ENCODE measurements around the gene LHX2.

Gene LHX2

DNA sequence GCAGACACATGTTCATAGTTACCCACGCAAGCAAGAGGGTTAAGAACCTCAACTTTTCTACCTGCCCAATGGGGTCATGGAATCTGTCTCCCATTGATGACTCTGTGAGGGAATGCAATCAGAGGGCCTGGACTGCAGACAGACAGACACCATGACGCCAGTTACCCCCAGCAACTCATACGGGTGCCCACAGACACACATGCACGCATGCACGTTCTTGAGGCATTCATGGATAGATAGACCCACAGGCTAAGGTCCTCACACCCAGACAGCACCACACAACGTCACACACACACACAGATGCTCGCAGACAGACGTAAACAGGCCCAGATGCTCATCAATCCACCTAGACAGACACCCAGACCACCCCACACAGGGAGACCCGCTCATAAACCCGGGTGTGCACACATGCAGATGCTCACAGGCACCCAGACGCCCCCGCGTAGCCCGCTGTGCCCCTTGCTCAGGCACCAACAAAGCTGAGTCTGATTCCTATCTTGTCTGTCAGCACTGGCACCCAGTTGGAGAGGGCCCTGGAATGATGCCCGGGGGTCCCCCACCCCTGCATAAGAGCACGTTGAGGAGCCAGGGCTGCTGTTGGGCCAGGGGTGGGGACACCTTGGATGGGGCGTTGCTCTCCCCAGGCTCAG lies 23.6 kb downstream of the LHX2 start:
- no peak for DNase-seq

DNA sequence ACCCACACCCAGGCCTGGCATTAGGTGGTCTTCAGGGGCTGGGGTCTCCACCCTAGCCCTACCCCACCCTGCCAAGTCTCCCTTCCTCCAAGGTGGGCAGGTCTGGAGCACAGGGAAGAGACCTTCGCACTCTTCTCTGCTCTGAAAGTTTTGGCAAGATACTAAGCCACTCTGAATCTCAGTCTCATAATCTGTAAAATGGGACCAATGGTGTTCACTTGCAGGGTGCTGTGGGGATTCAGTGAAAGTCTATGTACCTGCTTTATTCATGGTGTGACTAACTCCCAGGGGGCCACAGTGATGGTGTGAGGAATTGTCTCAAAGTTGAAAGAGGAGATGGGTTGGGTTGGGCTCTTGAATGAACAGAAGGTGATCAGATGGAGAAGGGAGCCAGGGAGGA lies 25.0 kb downstream of the LHX2 start:
- no peak for DNase-seq

DNA sequence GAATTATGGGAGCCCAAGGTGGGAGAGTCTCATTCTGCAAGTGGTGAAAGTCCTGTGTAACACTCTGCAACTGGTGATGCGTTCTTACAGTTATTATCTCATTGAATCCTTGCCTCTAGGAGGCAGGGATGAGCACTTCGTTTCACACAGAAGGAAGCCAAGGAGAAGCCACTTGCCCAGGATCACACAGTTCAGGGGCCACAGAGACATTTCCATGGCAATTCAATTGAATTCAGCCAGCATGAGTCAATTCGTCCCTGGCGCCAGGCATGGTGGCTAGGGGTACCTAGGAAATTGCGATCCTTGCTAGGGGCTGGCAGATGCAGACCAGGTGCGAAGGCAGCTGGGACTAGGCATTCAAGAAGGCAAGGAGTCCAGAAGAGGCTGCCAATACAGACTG lies 26.2 kb downstream of the LHX2 start:
- no peak for DNase-seq

DNA sequence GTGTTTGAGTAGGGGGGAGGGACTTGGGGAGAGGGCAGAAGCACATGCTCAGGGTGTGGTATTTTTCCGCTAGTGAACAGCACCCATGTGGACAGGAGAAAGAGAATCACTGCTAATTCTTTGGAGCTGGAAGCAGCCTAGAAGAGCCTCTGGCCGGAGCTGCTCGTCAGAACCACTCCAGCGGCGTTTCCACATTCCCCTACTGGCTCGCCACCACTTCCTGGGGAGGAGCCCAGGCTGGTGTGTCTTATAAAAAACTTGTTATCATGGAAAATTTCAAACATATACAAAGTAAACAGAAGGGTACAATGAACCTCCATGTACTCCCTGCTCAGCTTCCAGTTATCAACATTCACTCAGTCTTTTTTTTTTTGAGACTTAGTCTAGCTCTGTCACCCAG lies 26.7 kb downstream of the LHX2 start:
- no peak for DNase-seq

DNA sequence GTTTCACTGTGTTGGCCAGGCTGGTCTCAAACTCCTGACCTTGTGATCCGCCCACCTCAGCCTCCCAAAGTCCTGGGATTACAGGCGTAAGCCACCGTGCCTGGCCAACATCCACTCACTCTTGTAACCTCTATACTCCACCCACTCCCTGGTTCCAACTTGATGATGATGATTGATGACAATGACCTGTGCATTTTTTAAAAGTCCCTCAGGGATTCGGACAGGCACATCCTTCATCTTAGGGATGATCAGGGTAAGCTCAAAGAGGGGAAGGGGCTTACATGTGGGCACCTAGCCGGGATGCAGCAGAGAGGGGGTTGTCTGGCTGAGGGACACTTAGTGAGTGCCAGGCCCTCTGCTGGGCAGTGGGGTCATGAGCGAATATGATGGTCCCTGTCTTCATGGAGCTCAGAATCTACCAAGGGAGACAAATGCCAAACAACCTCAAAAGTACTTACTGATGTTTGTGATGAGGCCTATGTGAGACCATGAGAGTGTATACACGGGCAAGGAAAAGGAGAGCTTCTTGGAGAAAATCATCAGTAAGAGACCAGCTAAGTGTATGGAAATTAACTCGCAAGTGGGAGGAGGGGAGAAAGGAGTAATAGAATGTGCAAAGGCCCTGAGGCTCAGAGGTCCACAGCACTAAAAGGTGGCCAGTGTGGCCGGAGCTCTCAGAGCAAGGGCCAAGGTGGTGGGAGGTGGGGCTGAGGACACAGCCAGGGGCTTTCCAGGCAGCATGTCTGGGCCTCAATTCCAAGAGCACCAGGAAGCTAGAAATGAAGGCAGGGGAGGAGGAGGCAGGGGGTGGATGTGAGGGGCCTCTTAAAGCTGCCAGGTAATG lies 27.4 kb downstream of the LHX2 start:
- DNase-seq = no peak

DNA sequence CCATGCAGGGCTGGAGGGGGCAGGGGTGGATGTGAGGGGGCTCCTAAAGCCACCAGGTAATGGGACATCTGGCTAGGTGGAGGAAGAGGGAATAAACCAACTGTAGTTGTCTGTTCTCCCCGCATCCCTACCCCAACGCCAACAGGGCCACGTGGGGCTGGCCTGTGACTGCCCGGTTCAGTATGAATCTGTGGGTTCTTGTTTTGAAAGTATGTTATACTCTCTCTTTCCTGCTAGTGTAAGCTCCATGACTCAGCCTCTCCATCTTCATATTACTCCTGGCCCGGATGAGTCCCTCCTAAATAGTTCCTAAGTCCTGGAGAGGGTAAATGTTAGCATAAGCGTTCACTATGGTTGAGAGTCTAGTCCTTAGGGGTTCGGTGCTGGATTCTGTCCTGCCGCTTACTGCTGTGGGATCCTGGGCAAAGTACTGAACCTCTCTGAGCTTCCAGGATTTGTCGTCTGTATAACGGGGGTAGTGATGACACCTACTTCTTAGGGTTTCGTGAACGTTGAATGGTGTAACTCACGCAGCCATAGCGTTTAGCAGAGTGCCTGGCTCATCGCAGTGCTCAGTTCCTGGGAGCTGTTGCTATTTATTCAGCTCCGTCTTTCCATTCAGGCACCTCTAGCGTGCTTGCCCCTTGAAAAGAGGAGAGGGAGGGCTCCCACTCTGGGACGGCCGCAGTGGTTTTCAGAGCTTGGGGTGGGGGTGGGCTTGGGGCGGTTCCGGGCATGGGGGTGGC lies 28.8 kb downstream of the LHX2 start:
- DNase-seq = no peak

DNA sequence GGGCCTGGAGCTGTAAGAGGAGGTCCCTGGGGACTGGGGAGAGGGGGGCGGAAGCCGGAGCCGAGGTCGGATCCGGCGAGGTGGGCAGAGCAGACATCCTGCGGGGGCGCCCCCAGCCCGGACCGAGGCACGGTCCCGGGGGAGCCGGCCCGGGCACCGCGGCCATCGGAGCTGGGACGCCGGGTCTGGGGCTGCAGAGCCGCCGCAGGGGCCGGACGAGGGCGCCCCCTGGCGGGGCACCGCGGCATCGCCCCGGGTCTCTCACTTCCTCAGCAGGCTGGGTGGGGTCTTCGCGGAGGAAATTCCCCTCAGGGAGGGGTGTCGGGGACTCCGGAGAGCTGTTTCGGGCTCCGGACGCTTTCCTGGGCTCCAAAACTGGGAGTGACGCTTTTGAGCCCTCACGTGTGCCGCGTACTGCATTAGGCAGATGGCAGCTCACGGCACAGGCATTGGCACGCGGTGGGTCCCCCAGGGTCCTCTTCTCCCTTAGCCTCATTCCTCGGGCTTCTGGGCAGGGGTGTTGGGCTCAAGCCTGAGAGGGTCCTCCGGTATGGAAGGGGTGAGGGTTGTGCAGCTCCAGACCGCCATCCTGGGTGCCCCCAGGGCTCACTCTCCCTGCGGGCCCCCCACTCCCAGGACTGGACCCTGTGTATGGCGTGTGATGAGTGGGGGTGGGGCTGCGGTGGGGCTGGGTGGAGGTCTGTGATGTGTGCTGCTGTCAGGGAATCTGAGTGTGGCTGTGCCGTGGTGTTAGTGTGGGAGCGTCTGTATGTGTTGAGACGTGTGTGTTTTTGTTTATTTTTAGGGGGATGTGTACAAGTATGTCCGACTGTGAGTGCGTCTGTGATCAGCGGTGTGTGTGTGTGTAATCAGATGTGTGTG lies 29.6 kb downstream of the LHX2 start:
- peak; percentile 40 for DNase-seq

DNA sequence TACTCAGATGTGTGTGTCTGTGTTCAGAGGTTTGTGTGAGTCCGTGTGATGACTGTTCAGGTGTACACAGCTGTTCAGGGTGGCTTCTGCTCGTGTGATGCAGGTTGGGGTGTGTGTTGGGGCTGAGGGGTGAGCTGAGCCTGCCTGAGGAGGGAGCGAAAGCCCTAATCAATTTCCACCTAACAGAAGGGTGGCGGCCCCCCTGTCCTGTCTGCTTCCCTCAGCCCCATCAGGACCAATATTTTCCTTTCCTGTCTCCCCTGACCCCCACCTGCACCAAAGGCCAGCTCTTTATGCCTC lies 30.2 kb downstream of the LHX2 start:
- DNase-seq = no peak

DNA sequence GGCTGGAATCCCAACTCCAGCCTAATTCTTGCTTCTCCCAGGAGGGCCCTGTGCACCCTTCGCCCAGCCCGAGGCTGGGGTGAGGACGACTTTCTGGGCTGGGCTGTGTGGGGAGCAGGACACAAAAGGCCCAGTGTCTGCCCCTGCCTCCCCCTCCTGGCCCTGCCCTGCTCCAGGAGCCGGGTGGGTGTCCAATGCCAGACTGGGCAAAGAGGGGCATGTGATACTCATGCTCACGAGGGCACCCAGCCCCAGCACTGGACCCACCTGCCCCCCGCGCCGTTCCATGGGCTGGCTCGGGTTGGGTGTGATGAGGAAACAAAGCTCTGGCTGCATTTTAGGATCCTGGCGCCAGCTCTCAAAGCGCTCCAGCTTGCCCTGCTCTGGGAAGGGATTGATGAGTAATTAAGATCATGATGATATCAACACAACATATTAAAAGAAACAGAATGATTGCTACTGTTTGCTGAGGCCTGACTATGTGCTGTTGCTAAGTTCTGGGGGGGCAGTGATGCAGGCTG lies 30.7 kb downstream of the LHX2 start:
- DNase-seq = no peak

DNA sequence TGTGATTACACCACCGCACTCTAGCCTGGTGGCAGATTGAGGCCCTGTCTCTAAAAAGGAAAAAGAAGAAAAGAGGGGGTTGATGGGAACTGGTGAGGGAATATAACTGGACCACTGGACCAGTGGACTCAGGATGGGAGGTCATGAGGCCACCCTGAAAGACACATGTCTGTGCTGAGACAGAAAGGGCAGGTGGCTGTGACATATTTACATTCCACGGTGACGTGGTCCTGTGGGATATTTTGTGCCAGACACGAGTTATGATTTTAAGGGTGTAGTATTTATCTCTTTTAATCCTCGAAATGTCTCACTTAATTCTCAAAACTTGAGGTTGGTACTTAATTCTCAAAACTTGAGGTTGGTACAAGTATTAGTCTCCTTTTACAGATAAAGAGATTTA lies 32.9 kb downstream of the LHX2 start:
- no peak for DNase-seq

DNA sequence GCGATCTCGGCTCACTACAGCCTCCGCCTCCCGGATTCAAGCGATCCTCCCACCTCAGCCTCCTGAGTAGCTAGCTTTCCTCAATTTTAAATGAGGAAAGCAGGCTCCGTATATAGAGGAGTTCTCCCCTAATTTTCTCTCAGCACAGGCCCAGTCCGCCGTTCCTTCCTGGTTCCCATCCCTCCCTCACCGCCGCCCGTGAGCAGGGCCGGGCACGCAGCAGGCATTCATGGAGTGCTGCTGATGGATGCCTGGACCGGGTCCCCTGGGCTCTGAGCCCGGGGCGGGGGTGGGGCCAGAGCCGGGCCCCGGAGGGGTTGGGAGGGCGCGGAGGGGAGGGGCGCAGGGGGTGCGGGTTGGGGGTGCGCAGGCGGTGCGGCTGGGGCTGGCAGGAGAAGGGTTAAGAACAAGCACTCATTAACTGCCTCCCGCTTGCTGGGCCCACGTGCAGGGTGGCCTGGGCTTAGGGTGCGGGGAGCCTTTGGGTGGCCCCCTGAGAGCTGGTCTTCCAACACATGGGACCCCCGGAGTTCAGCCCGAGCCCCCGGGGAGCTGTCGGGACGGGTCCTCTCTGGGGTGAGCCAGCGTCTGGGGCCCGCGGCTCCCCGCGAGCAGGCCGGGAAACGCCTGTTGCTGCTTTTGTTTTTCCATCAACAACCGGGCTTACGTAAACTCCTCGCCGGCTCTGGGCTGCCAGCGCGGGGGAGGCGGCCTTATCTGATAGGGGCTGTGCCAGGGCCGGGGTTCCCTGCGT lies 33.7 kb downstream of the LHX2 start:
- DNase-seq = no peak

DNA sequence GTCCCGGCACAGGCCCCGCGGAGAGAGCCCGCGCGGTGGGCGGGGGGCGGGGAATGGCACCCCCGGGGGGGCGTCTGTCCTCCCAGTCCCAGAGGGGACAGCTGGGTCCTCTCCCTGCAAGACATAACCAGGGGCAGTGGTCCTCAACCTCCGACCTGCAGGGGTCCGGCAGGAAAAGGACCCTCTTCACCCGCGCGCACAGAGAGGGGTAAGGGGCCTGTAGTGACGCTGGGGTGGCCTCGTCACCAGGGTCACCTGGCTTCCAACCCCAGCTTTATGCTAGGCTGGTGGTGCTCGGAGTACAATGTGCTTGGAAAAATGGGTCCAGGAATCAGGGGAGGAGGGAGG lies 34.2 kb downstream of the LHX2 start:
- no peak for DNase-seq

DNA sequence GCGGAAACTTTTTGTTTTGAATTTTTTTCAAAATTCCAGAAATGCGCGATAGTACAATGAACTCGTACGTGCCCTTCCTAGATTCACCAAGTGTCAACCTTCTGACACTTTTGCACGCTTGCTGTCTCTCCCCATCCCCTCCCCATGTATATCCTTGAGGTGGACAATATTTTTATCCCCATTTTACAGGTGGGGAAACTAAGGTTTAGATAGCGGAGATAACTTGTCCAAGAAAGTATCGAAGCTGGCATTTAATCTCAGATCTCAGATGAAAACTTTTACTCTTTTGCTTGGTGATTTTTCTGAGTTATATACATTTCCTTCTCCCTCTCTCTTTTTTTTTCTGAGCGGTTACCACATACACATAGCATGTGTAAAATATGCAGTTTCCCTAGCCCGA lies 34.6 kb downstream of the LHX2 start:
- DNase-seq = no peak

DNA sequence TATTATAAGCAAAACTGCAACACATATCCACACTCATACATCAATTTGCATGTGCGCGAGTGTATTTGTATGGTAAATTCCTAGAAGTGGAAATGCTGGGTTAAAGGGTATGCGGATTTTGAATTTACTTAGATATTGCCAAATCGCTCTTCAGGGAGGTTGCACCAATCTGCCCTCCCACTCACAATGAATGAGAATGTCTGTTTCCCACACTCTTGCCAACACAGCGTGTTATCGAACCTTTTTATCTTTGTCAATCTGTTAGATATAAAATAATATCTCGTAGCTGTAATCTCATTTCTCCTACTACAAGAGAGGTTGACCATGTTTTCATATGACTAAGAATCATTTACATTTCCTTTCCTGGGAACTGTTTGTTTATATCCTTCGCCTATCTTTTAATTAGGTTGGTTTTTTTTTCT lies 35.7 kb downstream of the LHX2 start:
- DNase-seq = no peak

DNA sequence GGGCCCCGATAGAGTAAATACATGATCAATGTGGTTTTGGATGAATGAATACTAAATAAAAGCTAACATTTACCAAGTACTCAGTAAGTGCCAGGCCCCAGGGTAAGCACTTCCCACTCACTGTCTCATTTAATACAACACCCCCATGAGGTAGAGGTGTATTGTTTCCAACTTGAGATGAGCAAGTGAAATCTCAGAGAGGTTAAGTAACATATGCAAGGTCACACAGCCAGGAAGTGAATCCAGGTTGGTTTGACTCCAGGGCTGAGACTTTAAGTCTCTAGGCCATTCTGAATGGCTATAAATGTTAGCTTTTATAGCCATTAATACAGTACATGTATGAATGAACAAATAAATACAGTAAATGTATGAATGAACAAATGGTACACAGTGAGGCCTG lies 39.4 kb downstream of the LHX2 start:
- no peak for DNase-seq

DNA sequence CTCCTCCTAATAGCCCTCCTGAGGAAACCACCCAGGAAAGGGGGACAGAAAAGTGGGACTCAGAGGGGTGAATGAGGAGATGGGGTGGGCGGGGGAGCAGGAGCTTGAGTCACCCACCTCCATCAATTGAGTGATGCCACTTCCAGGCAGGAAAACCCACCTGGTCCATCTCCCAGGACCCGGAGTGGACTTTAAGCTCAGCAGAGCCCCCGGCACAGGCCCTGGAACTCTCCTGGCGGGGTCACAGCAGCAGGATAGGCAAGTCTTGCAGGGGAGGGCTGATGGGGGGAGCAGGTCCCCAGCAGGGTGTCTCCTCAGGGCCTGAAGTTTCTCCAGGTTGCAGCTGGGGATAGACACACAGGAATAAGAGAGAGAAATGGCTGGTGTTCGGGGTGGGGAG lies 40.8 kb downstream of the LHX2 start:
- DNase-seq = no peak

DNA sequence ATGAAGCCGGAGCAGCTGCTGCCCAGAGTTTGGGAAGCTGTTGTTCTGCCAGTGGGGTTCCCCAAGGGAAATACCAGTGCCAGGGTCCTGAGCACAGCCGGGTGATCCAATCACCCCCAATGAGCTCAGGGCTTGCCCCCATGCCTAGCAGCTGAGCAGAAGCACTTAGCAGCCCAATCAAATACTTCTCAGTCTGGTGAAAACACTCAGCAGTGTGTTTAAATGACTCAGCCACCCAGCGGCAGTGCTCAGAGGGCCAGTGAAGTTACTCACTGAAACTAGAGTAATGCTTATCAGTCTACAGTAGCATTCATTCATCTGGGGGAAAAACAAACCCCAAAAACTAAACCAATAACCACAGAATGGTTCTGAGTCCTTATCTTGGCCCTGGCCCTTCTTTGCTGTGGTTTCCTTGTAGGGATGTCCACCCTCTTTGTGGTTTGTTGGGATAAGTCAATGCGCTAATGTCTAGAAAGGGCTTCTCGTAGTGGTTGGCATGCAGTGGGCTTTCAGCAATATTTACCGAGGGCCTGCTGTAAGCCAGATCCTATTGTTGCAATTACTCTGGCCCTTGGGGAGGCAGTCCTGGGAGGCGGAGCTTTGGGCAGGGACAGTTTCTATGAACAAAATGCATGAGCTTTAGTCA lies 43.1 kb downstream of the LHX2 start:
- DNase-seq = no peak

DNA sequence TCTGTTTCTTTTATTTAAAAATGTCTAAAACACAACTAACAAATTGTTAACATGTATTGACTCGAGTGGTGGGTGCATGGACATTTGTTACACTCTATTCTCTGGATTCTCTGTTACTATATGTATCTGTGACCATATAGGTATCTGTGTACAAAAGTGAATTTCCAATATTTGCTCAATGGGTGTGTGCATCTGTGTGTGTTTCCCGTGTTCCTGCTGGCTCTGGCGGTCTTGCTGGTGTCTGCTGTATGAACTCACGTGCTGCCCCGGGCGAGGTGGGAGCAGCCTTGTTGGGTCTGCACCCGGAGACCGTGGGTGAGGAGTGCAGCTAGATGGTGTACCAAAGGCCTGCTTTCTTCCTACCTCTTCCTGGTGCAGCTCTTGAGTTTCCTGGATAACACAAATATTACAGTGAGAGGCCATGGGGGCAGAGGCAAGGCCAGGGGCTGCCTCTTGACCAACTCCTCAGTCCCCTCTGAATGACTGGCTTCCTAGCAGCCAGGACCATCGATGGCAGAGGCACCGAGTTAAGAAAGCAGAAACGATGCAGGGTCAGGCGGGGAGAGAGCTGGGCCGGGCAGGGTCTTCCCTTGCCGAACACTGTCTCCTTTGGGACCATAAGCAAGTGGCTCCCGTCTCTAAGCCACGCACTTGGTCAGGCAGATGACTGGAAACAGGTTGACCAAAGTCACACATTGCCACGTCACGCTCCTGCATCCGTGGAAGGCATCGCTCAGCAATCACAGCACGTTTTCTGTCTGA lies 49.5 kb downstream of the LHX2 start:
- DNase-seq = no peak

DNA sequence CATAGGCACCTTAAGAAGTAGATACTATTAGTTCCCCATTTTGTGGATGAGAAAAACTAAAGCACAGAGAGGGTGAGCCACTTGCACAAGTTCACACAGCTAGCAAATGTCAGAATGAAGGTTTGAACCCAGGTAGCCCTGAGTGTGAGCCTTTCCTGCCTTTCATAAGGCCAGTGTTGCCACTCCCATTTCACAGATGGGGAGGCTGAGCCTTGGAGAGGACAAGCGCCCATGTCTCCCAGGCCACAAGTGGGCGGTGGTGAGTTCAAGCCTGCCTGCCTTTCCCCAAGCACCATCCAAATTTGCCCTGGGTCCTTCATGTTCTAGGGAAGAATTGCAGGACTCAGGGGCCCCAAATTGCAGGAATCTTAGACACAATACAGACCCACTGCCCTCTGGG lies 50.6 kb downstream of the LHX2 start:
- DNase-seq = no peak

DNA sequence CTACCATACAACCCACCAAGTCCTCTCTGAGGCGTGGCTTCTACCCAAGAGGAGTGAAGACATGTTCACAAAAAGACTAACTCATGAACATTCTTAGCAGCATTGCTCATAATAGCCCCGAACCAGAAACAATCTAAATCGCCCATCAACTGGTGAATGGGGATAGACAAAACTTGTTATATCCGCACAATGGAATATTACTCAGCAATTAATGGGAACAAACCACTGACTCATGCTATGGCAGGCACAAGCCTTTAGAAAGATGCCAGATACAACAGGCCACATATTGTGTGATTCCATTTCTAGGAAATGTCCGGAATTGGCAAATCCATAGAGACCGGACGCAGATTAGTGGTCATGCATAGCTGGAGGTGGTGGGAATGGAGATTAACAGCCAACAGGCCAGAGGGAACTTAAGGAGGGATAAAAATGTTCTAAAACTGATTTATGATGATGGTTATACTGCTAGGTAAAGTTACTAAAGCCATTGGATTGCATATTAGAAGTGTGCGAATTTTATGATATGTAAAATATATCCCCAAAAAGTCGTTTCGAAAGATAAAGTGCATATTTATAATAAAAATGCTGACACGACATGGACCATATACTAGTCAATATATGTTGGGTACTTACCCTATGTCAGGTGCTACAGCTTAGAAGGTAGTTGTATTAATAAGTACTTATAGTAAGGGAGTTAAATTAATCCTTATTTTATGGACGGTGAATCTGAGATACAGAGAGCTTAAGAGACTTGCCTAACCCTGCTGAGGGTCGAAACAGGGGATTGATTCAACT lies 55.4 kb downstream of the LHX2 start:
- no peak for DNase-seq

Data from CD4-positive, alpha-beta T cell treated with Interleukin-12 subunit alpha and Interleukin-12 subunit beta, for 1 hour (primary cell).